Liver (tissue), 9 donors: ENCODE measurements around the gene ADH4. TPM values are rescaled to one million over a fixed set of nuclear protein-coding genes. Genes with fewer than 3 reads are reported as not detected.
"Not testable (repeated sequence)": the region's sequence is repeated elsewhere in the genome, so short reads cannot be mapped to it uniquely, and the experiment has no call there.

Experiments
- DNase-seq: peaks from one replicate; pipeline ENCODE4 v3.0.0-alpha.2; 2017; ENCODE audit warnings: low spot score
- H3K27ac ChIP-seq, 2 donors: one replicate each; pipeline ENCODE4 v1.7.0; 2013; ENCODE audit warnings: inconsistent platforms in 2 of 2, low read length in 2 of 2, control low read depth in 1 of 2, low read depth in 1 of 2, mild to moderate bottlenecking in 1 of 2
- H3K27me3 ChIP-seq, 4 donors: one replicate each; pipeline versions ENCODE4 v1.6.1 to v1.7.0; 2013; ENCODE audit warnings: low read length in 3 of 4, inconsistent platforms in 1 of 4, mild to moderate bottlenecking in 1 of 4, moderate library complexity in 1 of 4; ENCODE audit not compliant: control insufficient read depth in 4 of 4, insufficient read depth in 4 of 4
- H3K36me3 ChIP-seq, 4 donors: one replicate each; pipeline versions ENCODE4 v1.6.1 to v1.7.0; 2013; ENCODE audit warnings: low read length in 3 of 4, mild to moderate bottlenecking in 3 of 4, low read depth in 1 of 4, moderate library complexity in 1 of 4; ENCODE audit not compliant: control insufficient read depth in 4 of 4, insufficient read depth in 3 of 4
- H3K4me1 ChIP-seq, 4 donors: one replicate each; pipeline versions ENCODE4 v1.6.1 to v1.7.0; 2013; ENCODE audit warnings: low read length in 3 of 4, mild to moderate bottlenecking in 3 of 4, moderate library complexity in 1 of 4; ENCODE audit not compliant: control insufficient read depth in 4 of 4, insufficient read depth in 4 of 4
- H3K4me3 ChIP-seq, 3 donors: one replicate each; pipeline versions ENCODE4 v1.6.1 to v1.7.0; 2013; ENCODE audit warnings: low read length in 3 of 3, control low read depth in 1 of 3, low read depth in 1 of 3, mild to moderate bottlenecking in 1 of 3
- H3K9ac ChIP-seq, 2 donors: one replicate each; pipeline ENCODE4 v1.7.0; 2013; ENCODE audit warnings: low read length in 2 of 2, mild to moderate bottlenecking in 2 of 2, moderate library complexity in 2 of 2, control low read depth in 1 of 2, low read depth in 1 of 2
- H3K9me3 ChIP-seq, 4 donors: one replicate each; pipeline versions ENCODE4 v1.6.1 to v1.7.0; 2013; ENCODE audit warnings: low read length in 3 of 4; ENCODE audit not compliant: control insufficient read depth in 4 of 4
- CTCF ChIP-seq: fragments of 150-350 bp; IDR thresholded peaks from 2 replicates; pipeline ENCODE4 v1.5.1; 2017; ENCODE audit warnings: improper control_type of control experiment, low read depth, low read length; ENCODE audit not compliant: missing input control
- EGR1 ChIP-seq, 2 donors: IDR thresholded peaks; 2 replicates each; pipeline ENCODE4 v1.6.1; 2016 to 2018; ENCODE audit warnings: antibody characterized with exemption in 2 of 2, low read depth in 2 of 2
- FOXA1 ChIP-seq: IDR thresholded peaks from 2 replicates; pipeline ENCODE4 v1.6.1; 2016; ENCODE audit warnings: antibody characterized with exemption
- HNF4A ChIP-seq, 2 donors: conservative IDR thresholded peaks; 2 replicates each; pipeline ENCODE4 v1.6.1; 2016; ENCODE audit warnings: antibody characterized with exemption in 2 of 2, mild to moderate bottlenecking in 2 of 2
- HNF4G ChIP-seq: IDR thresholded peaks from 2 replicates; pipeline ENCODE4 v1.6.1; 2016; ENCODE audit warnings: antibody characterized with exemption
- JUND ChIP-seq, 2 donors: IDR thresholded peaks; 2 replicates each; pipeline ENCODE4 v1.6.1; 2016; ENCODE audit warnings: antibody characterized with exemption in 2 of 2
- NR2F2 ChIP-seq: IDR thresholded peaks from 2 replicates; pipeline ENCODE4 v1.6.1; 2016; ENCODE audit warnings: antibody characterized with exemption
- RAD21 ChIP-seq, 2 donors: IDR thresholded peaks; 2 replicates each; pipeline ENCODE4 v1.6.1; 2016; ENCODE audit warnings: antibody characterized with exemption in 2 of 2, mild to moderate bottlenecking in 2 of 2
- RXRA ChIP-seq, 2 donors: IDR thresholded peaks; 2 replicates each; pipeline ENCODE4 v1.6.1; 2017 to 2018; ENCODE audit warnings: antibody characterized with exemption in 2 of 2, mild to moderate bottlenecking in 1 of 2
- SP1 ChIP-seq: IDR thresholded peaks from 2 replicates; pipeline ENCODE4 v1.6.1; 2018; ENCODE audit warnings: antibody characterized with exemption, mild to moderate bottlenecking
- TAF1 ChIP-seq: conservative IDR thresholded peaks from 2 replicates; pipeline ENCODE4 v1.6.1; 2016; ENCODE audit warnings: antibody characterized with exemption, mild to moderate bottlenecking
- YY1 ChIP-seq: IDR thresholded peaks from 2 replicates; pipeline ENCODE4 v1.6.1; 2016; ENCODE audit warnings: antibody characterized with exemption, mild to moderate bottlenecking
- WGBS: extraction: QIAGEN DNeasy Blood & Tissue Kit; methylation state at CpG from one replicate; pipeline ENCODE4 v1.1.7; 2013; 5-methylcytosine and 5-hydroxymethylcytosine counted together
- polyA plus RNA-seq, 2 donors: library from polyadenylated mRNA; stranded (reverse) in 1 of 2; unstranded in 1 of 2; fragments of 200-250 nt in 1 of 2; fragments of >200 nt in 1 of 2; fragmentation: Nextera tagmentation in 1 of 2; extraction: Ambion mirVana in 1 of 2; gene quantifications; one replicate each; pipeline versions ENCODE4 v1.2.1 to v1.2.3, GENCODE V29; 2013 to 2015
- total RNA-seq, 2 donors: library from RNA; depleted of rRNA; stranded (reverse); fragments of >200 nt; gene quantifications; one replicate each; pipeline ENCODE4 v1.2.3, GENCODE V29; 2014
- TF ChIP-seq, protein P1 (sequence below): IDR thresholded peaks from 2 replicates; pipeline ENCODE4 v1.6.1; 2016; ENCODE audit warnings: antibody characterized with exemption
- TF ChIP-seq, protein P2 (sequence below): IDR thresholded peaks from 2 replicates; pipeline ENCODE4 v1.6.1; 2016; ENCODE audit warnings: antibody characterized with exemption
- donor health status: healthy.
- donor health status: healthy.
- donor health status: healthy.
- donor health status: healthy.
- donor health status: healthy.

ADH4 gene
- total and polyA plus RNA-seq, 4 donors: 31.1 to 363 (median 146) TPM

GRCh38 chr4:99117876-99118693 lies 26.0 kb downstream of the ADH4 start:
- Histone ChIP-seq H3K4me3 (no peak overlapping the region), H3K4me1 (peaks cover 0 to 6% (median 2%) of the 10 kb centered on the region in 4 donors), H3K9me3 (no peaks in the 10 kb centered on the region), H3K36me3 (no peaks in the 10 kb centered on the region), H3K9ac (no peak overlapping the region), H3K27ac (peak overlapping the region in 1 of 2 donors; percentile 25), H3K27me3 (no peaks in the 10 kb centered on the region)
- 42% methylated on average over 9 of the region's 9 CpGs for WGBS
- no peak for DNase-seq
- no peak for TF ChIP-seq YY1
- no peak for TF ChIP-seq NR2F2
- TF ChIP-seq, protein P1, sequence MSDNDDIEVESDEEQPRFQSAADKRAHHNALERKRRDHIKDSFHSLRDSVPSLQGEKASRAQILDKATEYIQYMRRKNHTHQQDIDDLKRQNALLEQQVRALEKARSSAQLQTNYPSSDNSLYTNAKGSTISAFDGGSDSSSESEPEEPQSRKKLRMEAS: no peak
- TF ChIP-seq FOXA1: no peak
- no peak for TF ChIP-seq JUND (IDR thresholded peaks at IDR 0.05)
- peak; percentile 35 for TF ChIP-seq CTCF
- no peak for TF ChIP-seq EGR1 (IDR thresholded peaks at IDR 0.05; ENCODE audit: low read depth in 2 of 2)
- TF ChIP-seq RAD21 (IDR thresholded peaks at IDR 0.05): peak; percentile 80 to 82
- no peak for TF ChIP-seq HNF4G

- not testable (repeated sequence) for H3K9me3 ChIP-seq, H3K36me3 ChIP-seq, DNase-seq, H3K27me3 ChIP-seq, H3K4me1 ChIP-seq, H3K9ac ChIP-seq, H3K4me3 ChIP-seq
- peak overlapping the region in 1 of 2 donors; percentile 25 for H3K27ac ChIP-seq
- WGBS: 81% methylated on average over 29 of the region's 29 CpGs
Observed at GRCh38 chr4:99117122-99117841, 26.8 kb downstream of the ADH4 start.

DNA sequence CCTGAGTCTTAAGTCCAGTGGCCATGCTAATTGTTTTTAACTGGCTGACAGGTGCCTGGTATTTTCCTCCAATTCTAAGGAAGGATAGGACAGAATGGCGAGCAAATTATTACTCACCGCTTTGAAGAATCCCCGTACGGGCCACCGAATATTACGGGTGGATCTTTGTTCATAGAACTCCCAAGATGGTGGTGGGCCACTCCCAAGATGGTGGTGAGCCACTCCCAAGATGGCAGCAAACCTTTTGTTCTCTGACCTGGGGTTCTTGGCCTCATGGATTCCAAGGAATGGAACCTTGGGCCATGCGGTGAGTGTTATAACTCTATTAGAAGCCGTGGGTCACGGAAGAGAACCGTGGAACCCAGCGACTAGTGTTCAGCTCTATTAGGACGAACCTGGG lies 34.8 kb downstream of the ADH4 start:
- not testable (repeated sequence) for H3K4me1 ChIP-seq, H3K27me3 ChIP-seq, H3K27ac ChIP-seq, DNase-seq, H3K36me3 ChIP-seq, H3K9me3 ChIP-seq, H3K4me3 ChIP-seq, H3K9ac ChIP-seq
- 93% methylated on average over 12 of the region's 12 CpGs for WGBS

GRCh38 chr4:99104153-99104552 lies 39.9 kb downstream of the ADH4 start:
- H3K4me1 ChIP-seq: no peaks in the 10 kb centered on the region
- H3K9ac ChIP-seq: no peak overlapping the region
- DNase-seq: no peak
- no peak overlapping the region for H3K4me3 ChIP-seq
- H3K9me3 ChIP-seq: no peaks in the 10 kb centered on the region
- peaks cover 0 to 2% (median 0%) of the 10 kb centered on the region in 4 donors for H3K36me3 ChIP-seq
- H3K27ac ChIP-seq: no peak overlapping the region
- no peaks in the 10 kb centered on the region for H3K27me3 ChIP-seq
- 93% methylated on average over 1 of the region's 1 CpG for WGBS
- TF ChIP-seq TAF1 (no peak), EGR1 (IDR thresholded peaks at IDR 0.05; ENCODE audit: low read depth in 2 of 2) (no peak), RXRA (IDR thresholded peaks at IDR 0.05) (no peak), HNF4A (conservative IDR thresholded peaks at IDR 0.05) (no peak), JUND (IDR thresholded peaks at IDR 0.05) (no peak), NR2F2 (no peak), SP1 (no peak), FOXA1 (no peak)
- TF ChIP-seq, protein P2, sequence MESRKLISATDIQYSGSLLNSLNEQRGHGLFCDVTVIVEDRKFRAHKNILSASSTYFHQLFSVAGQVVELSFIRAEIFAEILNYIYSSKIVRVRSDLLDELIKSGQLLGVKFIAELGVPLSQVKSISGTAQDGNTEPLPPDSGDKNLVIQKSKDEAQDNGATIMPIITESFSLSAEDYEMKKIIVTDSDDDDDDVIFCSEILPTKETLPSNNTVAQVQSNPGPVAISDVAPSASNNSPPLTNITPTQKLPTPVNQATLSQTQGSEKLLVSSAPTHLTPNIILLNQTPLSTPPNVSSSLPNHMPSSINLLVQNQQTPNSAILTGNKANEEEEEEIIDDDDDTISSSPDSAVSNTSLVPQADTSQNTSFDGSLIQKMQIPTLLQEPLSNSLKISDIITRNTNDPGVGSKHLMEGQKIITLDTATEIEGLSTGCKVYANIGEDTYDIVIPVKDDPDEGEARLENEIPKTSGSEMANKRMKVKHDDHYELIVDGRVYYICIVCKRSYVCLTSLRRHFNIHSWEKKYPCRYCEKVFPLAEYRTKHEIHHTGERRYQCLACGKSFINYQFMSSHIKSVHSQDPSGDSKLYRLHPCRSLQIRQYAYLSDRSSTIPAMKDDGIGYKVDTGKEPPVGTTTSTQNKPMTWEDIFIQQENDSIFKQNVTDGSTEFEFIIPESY: no peak
- TF ChIP-seq, protein P1: no peak
